Progenitor cell of endocrine pancreas (in vitro differentiated cells): Measurements from ENCODE around the gene DRGX. TPM values are rescaled to one million over a fixed set of nuclear protein-coding genes. Genes with fewer than 3 reads are reported as not detected.

ENCODE experiments used
- DNase-seq: peaks from one replicate; pipeline ENCODE4 v3.0.0; 2021; ENCODE audit warnings: low spot score; ENCODE audit not compliant: unreplicated experiment
- H3K27ac Mint-ChIP-seq: 2 replicates; pipeline ENCODE4 v1.8.0; 2021; ENCODE audit warnings: mild to moderate bottlenecking, moderate library complexity, mixed read lengths
- H3K27me3 Mint-ChIP-seq: 2 replicates; pipeline ENCODE4 v1.8.0; 2021; ENCODE audit warnings: mixed read lengths
- H3K36me3 Mint-ChIP-seq: 2 replicates; pipeline ENCODE4 v1.8.0; 2022; ENCODE audit warnings: mixed read lengths; ENCODE audit not compliant: insufficient read depth
- H3K4me1 Mint-ChIP-seq: 2 replicates; pipeline ENCODE4 v1.8.0; 2021; ENCODE audit warnings: low read depth, mixed read lengths
- H3K4me3 Mint-ChIP-seq: 2 replicates; pipeline ENCODE4 v1.8.0; 2021; ENCODE audit warnings: low read depth, mild to moderate bottlenecking, moderate library complexity, mixed read lengths
- H3K9me3 Mint-ChIP-seq: 2 replicates; pipeline ENCODE4 v1.8.0; 2021; ENCODE audit warnings: low read depth, mixed read lengths
- CTCF ChIP-seq: fragments of 200-600 bp; sonication (generic); IDR thresholded peaks from one replicate; pipeline ENCODE4 v1.5.0; 2021; ENCODE audit warnings: antibody characterized with exemption, mild to moderate bottlenecking; ENCODE audit not compliant: unreplicated experiment
- total RNA-seq: library from RNA; stranded (reverse); gene quantifications from 2 replicates; pipeline ENCODE4 v1.2.1, GENCODE V29; 2021

The DRGX gene
- total RNA-seq, 1 donor from 2014 or later: not detected

GRCh38 chr10:49352323-49352722 lies 43.6 kb downstream of the DRGX start:
- H3K27me3 Mint-ChIP-seq: peaks cover 3% of the 10 kb centered on the region
- H3K36me3 Mint-ChIP-seq: no peaks in the 10 kb centered on the region
- TF ChIP-seq CTCF: no peak
- no peak overlapping the region for H3K27ac Mint-ChIP-seq
- H3K9me3 Mint-ChIP-seq: no peaks in the 10 kb centered on the region
- no peak overlapping the region for H3K4me3 Mint-ChIP-seq
- DNase-seq: no peak
- no peaks in the 10 kb centered on the region for H3K4me1 Mint-ChIP-seq

GRCh38 chr10:49351669-49352068 lies 44.2 kb downstream of the DRGX start:
- no peak for TF ChIP-seq CTCF
- Mint-ChIP-seq H3K36me3 (no peaks in the 10 kb centered on the region), H3K9me3 (no peaks in the 10 kb centered on the region), H3K27me3 (peaks cover 5% of the 10 kb centered on the region), H3K4me1 (no peaks in the 10 kb centered on the region), H3K27ac (no peak overlapping the region), H3K4me3 (no peak overlapping the region)
- DNase-seq: no peak

GRCh38 chr10:49350846-49351532 lies 44.9 kb downstream of the DRGX start:
- Mint-ChIP-seq H3K9me3 (no peaks in the 10 kb centered on the region), H3K27ac (no peak overlapping the region), H3K27me3 (peaks cover 7% of the 10 kb centered on the region), H3K4me1 (no peaks in the 10 kb centered on the region), H3K36me3 (no peaks in the 10 kb centered on the region), H3K4me3 (no peak overlapping the region)
- TF ChIP-seq CTCF: no peak
- DNase-seq: no peak

- no peak for DNase-seq
- Mint-ChIP-seq H3K4me3 (no peak overlapping the region), H3K27ac (no peak overlapping the region), H3K36me3 (no peaks in the 10 kb centered on the region), H3K4me1 (no peaks in the 10 kb centered on the region), H3K9me3 (no peaks in the 10 kb centered on the region), H3K27me3 (peaks cover 11% of the 10 kb centered on the region)
- TF ChIP-seq CTCF: no peak
Measured at GRCh38 chr10:49350138-49350537, 45.8 kb downstream of the DRGX start.

- Mint-ChIP-seq H3K9me3 (no peaks in the 10 kb centered on the region), H3K4me3 (no peak overlapping the region), H3K4me1 (no peaks in the 10 kb centered on the region), H3K36me3 (no peaks in the 10 kb centered on the region), H3K27ac (no peak overlapping the region), H3K27me3 (peaks cover 11% of the 10 kb centered on the region)
- TF ChIP-seq CTCF: no peak
- DNase-seq: no peak
Measured at GRCh38 chr10:49349390-49349789, 46.5 kb downstream of the DRGX start.
